ENCODE results near the gene C1orf122.
"Not testable (repeated sequence)": the region's sequence is repeated elsewhere in the genome, so short reads cannot be mapped to it uniquely, and the experiment has no call there.

The C1orf122 gene

DNA sequence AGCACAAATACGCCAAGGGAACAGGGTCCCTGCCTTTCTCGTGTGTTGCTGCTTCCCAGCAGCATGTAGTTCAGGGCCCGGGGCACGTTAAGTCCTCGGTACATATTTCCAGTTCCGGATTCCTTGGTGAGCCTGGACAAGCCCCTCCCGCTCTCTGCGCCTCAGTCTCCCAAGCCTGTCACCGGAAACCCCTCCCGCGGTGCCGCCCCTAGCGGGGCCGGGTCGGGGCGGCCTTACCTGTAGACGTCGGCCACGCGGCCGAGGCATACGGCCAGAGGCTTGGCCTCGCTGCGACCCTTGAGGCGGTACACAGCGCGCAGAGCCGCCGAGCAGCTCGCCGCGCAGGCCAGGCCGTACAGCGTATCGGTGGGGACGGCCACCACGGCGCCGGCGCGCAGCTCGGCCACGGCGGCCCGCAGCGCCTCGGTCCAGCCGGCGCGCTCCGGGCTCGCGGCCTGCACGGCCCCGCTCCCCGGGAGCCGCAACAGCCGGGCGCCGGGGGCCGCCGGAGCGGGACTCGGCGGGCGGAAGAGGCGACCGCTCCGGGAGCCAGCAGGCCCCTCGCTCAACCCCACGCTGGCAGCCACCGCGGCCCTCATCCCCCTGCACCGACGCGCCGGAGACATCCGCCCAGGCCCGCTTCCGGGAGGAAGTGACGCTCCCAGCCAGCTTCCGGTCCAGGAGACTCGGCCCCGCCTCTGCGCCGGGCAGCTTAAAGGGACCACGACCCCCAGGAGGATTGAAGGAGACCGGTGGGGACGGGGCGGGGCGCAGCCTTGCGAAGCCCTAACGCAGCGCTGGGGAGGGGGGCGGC is at the start of gene C1orf122, which contains the start of gene YRDC:
Gene C1orf122 (plus strand): TSS at position 236 of the 814 bp plus-strand sequence. CDS start 615 bp downstream, outside the sequence.
Gene YRDC (minus strand): TSS at position 654 of the 814 bp plus-strand sequence. CDS start 28 bp downstream, at position 626.
- DNase-seq = peak; percentile 95

DNA sequence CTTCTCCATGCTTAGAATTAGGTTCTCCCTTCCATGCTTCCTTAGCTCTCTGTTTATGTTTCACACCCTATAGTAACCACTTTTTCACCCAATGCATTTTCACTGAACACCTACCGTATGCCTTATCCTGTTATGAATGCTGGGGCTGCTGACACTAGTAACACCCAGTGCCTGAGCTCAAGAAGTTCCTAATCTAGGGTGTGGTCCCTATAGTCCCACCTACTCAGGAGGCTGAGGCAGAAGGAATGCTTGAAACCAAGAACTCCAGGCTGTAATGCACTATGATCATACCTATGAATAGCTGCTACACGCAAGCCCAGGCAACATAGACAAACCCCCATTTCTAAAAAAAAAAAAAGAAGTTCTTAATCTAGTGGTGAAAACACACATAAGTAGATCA is 48.1 kb upstream of the C1orf122 start:
- no peak for DNase-seq

DNA sequence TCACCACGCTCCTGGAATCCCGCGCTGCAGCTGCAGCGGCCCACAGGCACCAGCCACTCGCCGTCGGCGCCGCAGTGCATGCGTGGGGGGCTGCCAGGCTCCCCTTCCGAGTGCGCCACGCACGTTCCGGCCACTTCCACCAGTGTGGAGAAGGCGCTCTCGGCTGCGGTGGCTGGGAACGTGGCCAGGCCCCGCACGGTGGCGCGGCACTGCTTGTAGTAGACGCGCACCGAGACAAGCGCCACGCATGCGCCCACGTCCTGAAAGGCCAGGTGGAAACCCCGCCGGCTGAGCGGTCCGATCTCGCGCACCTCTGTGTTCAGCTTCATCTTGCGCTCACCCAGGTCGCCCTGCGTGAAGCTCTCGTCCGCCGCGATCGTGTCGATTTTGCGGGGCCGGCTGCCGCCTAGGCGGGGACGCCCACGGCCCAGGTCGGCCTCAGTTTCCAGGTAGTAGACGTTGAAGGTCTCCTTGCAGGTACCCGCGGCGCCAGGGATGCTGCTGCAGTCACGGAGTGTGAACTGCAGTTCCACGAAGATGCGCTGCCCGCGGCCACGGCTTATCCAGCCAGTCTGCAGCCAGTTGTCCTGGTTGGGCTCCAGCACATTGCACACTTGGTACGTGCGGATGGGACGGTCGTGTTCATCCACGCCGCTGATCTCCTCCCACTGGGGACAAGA is 46.0 kb upstream of the C1orf122 start:
- no peak for DNase-seq

GRCh38 chr1:37762516-37762915 is 45.1 kb upstream of the C1orf122 start:
- no peak for DNase-seq

- DNase-seq = no peak
Measured at GRCh38 chr1:37763791-37764413, 43.7 kb upstream of the C1orf122 start.

DNA sequence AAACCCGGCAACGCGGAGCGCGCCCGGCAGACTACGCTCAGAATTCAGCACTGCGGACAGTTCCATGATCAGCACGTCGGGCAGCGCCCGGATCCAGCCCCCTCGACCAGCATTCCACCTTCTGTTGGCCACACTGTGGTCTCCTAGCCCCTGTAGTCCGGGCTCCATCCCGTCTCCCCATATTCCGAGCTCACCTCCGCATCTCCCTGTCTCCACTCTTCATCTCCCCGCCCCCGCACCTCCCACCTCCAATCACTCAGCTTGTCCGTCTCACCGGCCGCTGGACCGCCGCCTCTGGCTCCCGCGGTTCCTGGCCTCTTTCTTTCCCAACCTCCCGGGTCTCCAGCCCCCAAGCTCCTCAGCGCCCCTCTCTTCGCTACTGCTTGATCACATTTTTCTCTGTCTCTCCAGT is 43.2 kb upstream of the C1orf122 start:
- DNase-seq = peak; percentile 52

DNA sequence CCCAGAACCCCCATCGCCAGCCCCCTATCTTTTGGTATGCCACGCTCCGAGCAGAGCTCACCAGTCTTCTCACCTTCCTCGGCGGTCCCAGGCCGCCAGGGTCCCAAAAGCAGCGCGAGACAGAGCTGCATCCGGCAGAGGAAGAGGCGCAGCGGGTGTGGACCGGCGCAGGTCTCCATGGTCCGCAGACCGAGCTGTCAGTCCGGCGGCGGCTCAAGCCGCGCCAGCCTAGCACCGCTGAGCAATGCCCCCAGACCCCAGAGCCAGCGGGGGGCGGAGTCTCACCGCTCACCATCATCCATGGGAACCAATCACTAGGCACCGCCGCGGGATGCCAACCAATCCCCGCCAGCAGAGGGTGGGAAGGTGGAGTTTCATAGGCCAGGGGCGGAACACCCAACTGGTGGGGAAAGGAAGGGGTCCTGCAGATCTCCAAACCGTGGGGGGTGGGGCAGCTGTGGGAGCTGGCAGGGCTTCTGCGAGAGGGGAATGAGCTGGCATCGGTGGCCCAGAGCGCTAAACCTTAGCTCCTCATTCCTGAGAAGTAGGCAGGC is 42.6 kb upstream of the C1orf122 start, which contains the start of gene EPHA10:
Gene EPHA10 (minus strand): TSS at position 233 of the 554 bp plus-strand sequence. CDS start 54 bp downstream, at position 179.
- no peak for DNase-seq

DNA sequence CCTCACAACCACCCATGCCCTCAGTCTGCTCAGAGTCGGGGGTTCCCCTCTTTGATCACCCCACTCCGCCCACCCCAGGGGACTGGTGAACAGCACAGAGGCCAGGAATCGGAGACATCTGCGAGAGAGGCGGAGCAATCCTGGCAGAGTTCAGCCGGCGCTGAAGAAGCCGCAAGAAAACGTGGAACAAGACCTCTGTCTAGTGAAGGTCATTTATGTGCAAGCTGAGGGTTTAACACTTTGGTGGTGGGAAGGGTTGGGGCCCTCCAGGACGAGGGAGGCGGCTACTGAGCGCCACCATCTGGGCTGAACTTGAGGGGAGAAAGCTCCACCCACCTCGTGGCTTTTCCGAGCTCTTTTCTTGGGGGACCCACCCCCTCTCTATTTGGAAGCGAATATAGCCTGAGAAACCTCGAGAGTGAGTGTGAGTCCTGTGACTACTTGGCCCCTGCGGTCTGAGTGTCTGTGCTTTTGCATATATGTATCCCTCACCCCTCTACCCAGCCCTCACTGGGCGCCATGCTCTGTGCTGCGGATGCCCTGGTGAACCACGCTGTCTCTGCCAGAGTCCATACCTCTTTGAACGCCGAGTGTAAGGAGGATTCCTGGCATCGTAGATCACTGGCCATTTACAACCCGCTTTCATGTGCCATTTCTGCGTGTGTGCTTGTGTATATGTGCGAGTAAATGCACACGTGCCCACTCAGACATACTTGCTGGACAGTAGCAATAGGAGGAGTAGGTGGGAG is 41.5 kb upstream of the C1orf122 start:
- DNase-seq = peak; percentile 20

GRCh38 chr1:37767488-37767887 is 40.1 kb upstream of the C1orf122 start:
- no peak for DNase-seq

DNA sequence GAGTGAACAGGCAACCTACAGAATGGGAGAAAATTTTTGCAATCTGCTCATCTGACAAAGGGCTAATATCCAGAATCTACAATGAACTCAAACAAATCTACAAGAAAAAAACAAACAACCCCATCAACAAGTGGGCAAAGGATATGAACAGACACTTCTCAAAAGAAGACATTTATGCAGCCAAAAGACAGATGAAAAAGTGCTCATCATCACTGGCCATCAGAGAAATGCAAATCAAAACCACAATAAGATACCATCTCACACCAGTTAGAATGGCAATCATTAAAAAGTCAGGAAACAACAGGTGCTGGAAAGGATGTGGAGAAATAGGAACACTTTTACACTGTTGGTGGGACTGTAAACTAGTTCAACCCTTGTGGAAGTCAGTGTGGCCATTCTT is 36.1 kb upstream of the C1orf122 start:
- not testable (repeated sequence) for DNase-seq

DNA sequence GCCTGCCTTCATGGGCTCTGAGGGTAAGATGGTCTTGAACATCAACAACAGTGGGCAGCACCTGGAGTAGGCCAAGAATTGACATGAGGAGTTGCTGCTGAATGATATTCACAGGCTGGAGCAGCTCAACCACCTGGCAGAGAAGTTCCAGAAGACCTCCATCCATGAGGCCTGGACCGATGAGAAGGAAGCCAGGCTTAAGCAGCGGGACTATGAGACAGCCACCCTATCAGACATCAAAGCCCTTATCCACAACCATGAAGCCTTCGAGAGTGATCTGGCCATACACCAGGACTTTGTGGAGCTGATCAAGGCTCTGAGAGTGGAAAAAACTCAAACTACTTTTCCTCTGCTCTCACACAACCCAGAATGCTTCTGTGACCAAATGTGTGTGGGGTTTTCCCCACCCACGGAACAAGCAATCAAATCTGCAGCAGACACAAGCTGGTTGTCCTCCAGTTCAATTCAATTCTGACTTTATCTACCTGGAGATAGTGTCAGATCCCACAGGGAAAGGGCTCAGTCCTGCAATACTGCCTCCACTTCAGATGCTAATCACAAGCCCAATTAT is 30.6 kb upstream of the C1orf122 start:
- DNase-seq = no peak

GRCh38 chr1:37778654-37779053 is 28.9 kb upstream of the C1orf122 start:
- no peak for DNase-seq

GRCh38 chr1:37782491-37782890 is 25.1 kb upstream of the C1orf122 start:
- DNase-seq = no peak

DNA sequence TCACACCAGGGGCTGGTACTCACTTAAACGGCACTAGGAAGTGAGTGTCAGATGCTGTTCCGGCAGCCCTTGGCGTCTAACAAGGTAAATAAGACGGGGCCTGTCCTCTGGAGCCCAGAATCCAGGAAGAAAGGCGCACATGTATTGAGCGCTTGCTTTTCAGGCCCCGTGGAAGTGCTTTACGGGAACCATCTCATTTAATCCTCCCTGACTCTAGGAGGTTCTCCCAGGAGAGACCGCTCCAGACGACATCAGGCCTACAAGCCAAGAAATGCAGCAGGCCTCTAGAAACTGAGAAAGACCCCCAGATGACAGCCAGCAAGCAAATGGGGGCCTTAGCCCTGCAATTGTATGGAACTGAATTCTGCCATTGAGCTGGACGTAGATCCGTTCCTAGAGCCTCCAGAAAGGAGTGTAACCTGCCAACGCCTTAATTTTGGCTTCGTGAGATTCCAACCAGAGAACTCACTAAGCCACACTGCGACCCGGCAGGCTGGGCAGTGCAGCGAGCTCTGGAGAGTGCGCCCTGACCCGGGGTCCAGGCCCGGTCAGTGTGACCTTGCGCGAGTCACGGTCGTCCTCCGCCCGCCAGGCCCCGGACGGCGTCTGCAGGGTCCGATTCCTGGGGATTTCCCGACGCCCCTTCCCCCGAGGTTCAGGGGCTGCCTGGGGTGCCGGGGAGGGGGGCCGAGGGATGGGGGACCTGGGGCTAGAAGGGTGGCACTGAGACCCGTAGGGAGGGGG is 14.5 kb upstream of the C1orf122 start:
- no peak for DNase-seq

DNA sequence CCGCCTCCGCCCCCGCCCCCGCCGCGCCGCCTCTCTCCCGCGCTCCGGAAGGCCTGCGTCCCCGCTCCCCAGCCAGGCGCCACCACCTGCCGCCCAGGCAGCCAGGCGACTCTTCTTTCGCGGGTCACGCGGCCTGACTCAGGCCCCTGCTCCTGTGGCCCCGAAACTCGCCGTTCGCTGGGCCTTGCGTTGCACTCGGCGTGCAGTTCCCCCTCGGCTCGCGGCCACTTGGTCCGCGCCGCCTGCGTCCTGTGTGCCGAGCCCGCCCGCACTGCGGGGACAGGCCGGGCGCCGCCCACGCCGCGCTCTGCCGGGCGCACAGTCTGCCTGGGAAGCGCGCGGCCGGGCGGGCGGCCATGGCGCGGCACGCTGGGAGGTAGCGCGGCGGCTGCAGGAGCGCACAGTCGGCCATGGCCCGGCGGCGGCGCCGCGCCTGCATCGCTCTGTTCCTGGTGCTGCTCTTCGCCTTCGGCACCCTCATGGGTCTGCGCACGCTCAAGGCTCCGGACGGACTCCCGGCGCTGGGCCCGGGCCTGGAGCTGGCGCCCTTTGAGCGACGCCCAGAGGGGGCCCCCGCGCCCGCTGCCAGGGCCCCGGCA is 13.7 kb upstream of the C1orf122 start, which contains the start of gene MANEAL:
Gene MANEAL (plus strand): TSS at position 75 of the 599 bp plus-strand sequence. CDS start 336 bp downstream, at position 411.
- DNase-seq = peak; percentile 19

GRCh38 chr1:37794372-37795339 is 12.9 kb upstream of the C1orf122 start:
- no peak for DNase-seq

DNA sequence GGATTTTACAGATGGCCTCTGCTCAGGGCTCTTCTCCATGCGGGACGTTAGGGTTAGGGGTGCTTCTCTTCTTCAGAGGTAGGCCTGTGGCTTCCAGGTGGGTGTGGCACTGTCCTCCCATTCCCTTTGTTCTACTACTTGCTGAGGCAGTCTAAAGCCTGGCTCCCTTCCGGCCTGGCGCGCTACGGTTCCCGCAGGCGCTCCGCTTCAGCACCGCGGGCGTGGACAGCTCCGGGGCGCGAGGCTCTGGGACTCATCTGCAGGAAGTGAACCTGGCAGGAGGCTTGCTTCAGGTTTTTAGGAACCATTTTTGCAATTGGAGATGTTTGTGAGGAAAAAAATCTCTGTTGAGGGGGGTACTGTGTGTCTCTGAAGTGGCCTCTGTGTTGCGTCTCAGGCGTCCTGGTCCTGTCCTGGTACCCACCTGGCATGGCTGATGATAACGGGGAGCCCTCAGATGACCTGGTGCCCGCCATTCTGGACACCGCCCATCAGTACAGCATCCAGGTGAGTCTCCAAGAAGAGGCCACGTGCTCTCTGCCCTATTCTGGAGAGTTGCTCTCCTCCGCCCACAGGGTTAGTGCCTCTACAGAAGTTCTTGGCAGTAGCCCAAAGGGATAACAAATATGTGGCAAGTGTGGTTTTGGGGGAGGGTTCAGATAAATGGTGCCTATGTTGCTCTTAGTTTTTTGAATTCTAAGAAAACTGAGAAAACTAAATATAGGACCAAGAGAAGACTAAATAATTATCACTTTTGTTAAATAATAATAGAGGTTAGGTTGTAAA is 12.1 kb upstream of the C1orf122 start:
- peak; percentile 41 for DNase-seq

DNA sequence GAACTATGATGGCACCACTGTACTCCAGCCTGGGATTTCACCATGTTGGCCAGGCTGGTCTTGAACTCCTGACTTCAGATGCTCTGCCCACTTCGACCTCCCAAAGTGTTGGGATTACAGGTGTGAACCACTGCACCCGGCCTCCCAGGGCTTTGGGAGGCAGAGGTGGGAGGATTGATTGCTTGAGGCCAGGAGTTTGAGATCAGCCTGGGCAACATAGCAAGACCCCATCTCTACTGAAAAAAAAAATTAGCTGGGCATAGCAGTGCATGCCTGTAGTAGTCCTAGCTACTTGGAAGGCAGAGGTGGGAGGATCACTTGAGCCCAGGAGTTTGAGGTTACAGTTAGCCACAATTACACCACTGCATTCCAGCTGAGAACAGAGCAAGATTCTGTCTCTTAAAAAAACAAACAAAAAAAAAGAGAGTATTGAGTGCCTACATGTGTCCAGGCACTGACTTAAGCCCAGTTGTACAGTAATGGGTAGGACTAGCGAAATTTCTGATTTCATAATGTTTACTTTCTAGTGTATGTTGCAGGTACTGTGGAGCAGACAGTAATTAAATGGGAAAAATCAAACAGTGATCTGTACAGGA is 9.7 kb upstream of the C1orf122 start:
- DNase-seq = no peak
